ENCODE results near the gene NF2.

DNA sequence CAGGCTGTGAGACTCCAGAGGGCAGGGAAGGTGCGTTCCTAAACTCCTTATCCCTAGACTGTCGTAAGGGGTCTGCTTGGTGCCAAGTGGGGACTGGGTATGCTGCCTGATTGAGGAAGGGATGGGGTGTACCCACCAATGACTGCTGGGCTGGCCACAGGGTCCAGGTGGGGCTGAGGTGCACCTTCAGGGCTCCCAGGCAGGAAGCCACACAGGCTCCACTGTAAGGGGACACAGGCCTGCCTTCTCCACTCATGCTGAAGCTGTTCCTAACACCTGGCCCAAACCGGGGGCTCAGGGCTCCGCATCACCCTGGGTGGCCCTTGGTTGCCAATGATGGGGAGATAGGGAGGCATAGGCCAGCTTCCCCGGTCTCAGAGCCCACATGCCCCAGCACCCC, 136.8 kb downstream of the NF2 start:
- TF ChIP-seq CTCF (IDR thresholded peaks at IDR 0.05) (no peak), POLR2A (IDR thresholded peaks at IDR 0.05) (no peak), EP300 (IDR thresholded peaks at IDR 0.05) (no peak)

All from ovary (tissue), 3 donors.